Neural cell (in vitro differentiated cells): Measurements from ENCODE around the gene PRRT1. TPM values are rescaled to one million over a fixed set of nuclear protein-coding genes. Genes with fewer than 3 reads are reported as not detected.
A peak's percentile ranks its signal among the peaks of the same experiment; 100 is the strongest.

ENCODE experiments used
- H2AFZ ChIP-seq: fragments of 200-600, 300-800 bp; sonication (generic), shearing (Covaris generic); 2 replicates; pipeline ENCODE4 v1.6.0; 2014; ENCODE audit warnings: low read depth, mild to moderate bottlenecking, antibody characterized with exemption, low read length, moderate library complexity
- H3F3A ChIP-seq: fragments of 200-600 bp; shearing (Covaris generic); 2 replicates; pipeline ENCODE4 v1.6.1; 2016; ENCODE audit warnings: mild to moderate bottlenecking, moderate library complexity, mixed read lengths, antibody characterized with exemption, low read length; ENCODE audit not compliant: insufficient read depth, poor library complexity, severe bottlenecking
- H3K27ac ChIP-seq: fragments of 200-600, 300-800 bp; sonication (generic), shearing (Covaris generic); 2 replicates; pipeline ENCODE4 v1.5.1; 2014; ENCODE audit warnings: mild to moderate bottlenecking, low read length, moderate library complexity
- H3K27me3 ChIP-seq: fragments of 300-800, 200-600 bp; sonication (generic), shearing (Covaris generic); 2 replicates; pipeline ENCODE4 v1.6.0; 2014; ENCODE audit warnings: mild to moderate bottlenecking, low read depth, low read length, moderate library complexity; ENCODE audit not compliant: insufficient read depth
- H3K36me3 ChIP-seq: fragments of 300-800, 200-600 bp; sonication (generic), shearing (Covaris generic); 2 replicates; pipeline ENCODE4 v1.5.1; 2014; ENCODE audit warnings: mild to moderate bottlenecking, antibody characterized with exemption, low read length, moderate library complexity; ENCODE audit not compliant: insufficient read depth
- H3K4me2 ChIP-seq: fragments of 300-800, 200-600 bp; sonication (generic), shearing (Covaris generic); 2 replicates; pipeline ENCODE4 v1.6.0; 2014; ENCODE audit warnings: mild to moderate bottlenecking, low read length
- H3K4me3 ChIP-seq: fragments of 300-800, 200-600 bp; sonication (generic), shearing (Covaris generic); 2 replicates; pipeline ENCODE4 v1.5.1; 2014; ENCODE audit warnings: mild to moderate bottlenecking, low read length, moderate library complexity
- H3K79me2 ChIP-seq: fragments of 200-600 bp; shearing (Covaris generic); replicated peaks from 2 replicates; pipeline ENCODE4 v1.6.0; 2014; ENCODE audit warnings: mild to moderate bottlenecking, low read length, moderate library complexity; ENCODE audit not compliant: insufficient read depth
- H3K9ac ChIP-seq: fragments of 300-800, 200-600 bp; sonication (generic), shearing (Covaris generic); 2 replicates; pipeline ENCODE4 v1.6.1; 2016; ENCODE audit warnings: mild to moderate bottlenecking, low read length, mixed read lengths
- H3K9me2 ChIP-seq: fragments of 200-600 bp; shearing (Covaris generic); 2 replicates; pipeline ENCODE4 v1.6.1; 2016; ENCODE audit warnings: mild to moderate bottlenecking, low read length, mixed read lengths; ENCODE audit not compliant: insufficient read depth
- H3K9me3 ChIP-seq: fragments of 200-600, 300-800 bp; sonication (generic), shearing (Covaris generic); 2 replicates; pipeline ENCODE4 v1.6.1; 2016; ENCODE audit warnings: mild to moderate bottlenecking, mixed run types, low read length, moderate library complexity, mixed read lengths
- H4K20me1 ChIP-seq: fragments of 200-600 bp; shearing (Covaris generic); 2 replicates; pipeline ENCODE4 v1.6.1; 2016; ENCODE audit warnings: mild to moderate bottlenecking, mixed run types; ENCODE audit not compliant: insufficient read depth
- EP300 ChIP-seq: fragments of 450-650 bp; conservative IDR thresholded peaks from 2 replicates; pipeline ENCODE4 v1.6.1; 2014; ENCODE audit warnings: antibody characterized with exemption, mild to moderate bottlenecking, moderate library complexity; ENCODE audit not compliant: poor library complexity, severe bottlenecking
- EZH2 ChIP-seq: fragments of 200-600, 300-800 bp; shearing (Covaris generic), sonication (generic); IDR thresholded peaks from 2 replicates; pipeline ENCODE4 v1.6.1; 2014; ENCODE audit warnings: antibody characterized with exemption, low read length, borderline replicate concordance, mild to moderate bottlenecking; ENCODE audit not compliant: insufficient read depth, poor library complexity, severe bottlenecking
- MXI1 ChIP-seq: fragments of 450-650 bp; conservative IDR thresholded peaks from 2 replicates; pipeline ENCODE4 v1.6.1; 2014; ENCODE audit warnings: antibody characterized with exemption, mild to moderate bottlenecking; ENCODE audit not compliant: poor library complexity, severe bottlenecking
- POLR2AphosphoS5 ChIP-seq: IDR thresholded peaks from 2 replicates; pipeline ENCODE4 v1.6.1; 2012
- RAD21 ChIP-seq: fragments of 450-650 bp; conservative IDR thresholded peaks from 2 replicates; pipeline ENCODE4 v1.6.1; 2014; ENCODE audit warnings: antibody characterized with exemption, mild to moderate bottlenecking, moderate library complexity
- SMC3 ChIP-seq: fragments of 450-650 bp; conservative IDR thresholded peaks from 2 replicates; pipeline ENCODE4 v1.6.1; 2014; ENCODE audit warnings: antibody characterized with exemption, mild to moderate bottlenecking, moderate library complexity; ENCODE audit not compliant: poor library complexity
- TAF1 ChIP-seq: IDR thresholded peaks from 2 replicates; pipeline ENCODE4 v1.6.1; 2012; ENCODE audit warnings: low read depth
- polyA plus RNA-seq: library from polyadenylated mRNA; depleted of rRNA; stranded (reverse); fragments of >200 nt; gene quantifications from 2 replicates; pipeline ENCODE4 v1.2.3, GENCODE V29; 2014
- TF ChIP-seq, protein P1 (sequence below): fragments of 450-650 bp; IDR thresholded peaks from 2 replicates; pipeline ENCODE4 v1.5.1; 2014; ENCODE audit warnings: antibody characterized with exemption, mild to moderate bottlenecking, moderate library complexity; ENCODE audit not compliant: poor library complexity, severe bottlenecking
- TF ChIP-seq, protein P2 (sequence below): IDR thresholded peaks from 2 replicates; pipeline ENCODE4 v1.6.1; 2012; ENCODE audit warnings: borderline replicate concordance

The PRRT1 gene
- polyA plus RNA-seq, 1 donor from 2014 or later, result 0.22 TPM

DNA sequence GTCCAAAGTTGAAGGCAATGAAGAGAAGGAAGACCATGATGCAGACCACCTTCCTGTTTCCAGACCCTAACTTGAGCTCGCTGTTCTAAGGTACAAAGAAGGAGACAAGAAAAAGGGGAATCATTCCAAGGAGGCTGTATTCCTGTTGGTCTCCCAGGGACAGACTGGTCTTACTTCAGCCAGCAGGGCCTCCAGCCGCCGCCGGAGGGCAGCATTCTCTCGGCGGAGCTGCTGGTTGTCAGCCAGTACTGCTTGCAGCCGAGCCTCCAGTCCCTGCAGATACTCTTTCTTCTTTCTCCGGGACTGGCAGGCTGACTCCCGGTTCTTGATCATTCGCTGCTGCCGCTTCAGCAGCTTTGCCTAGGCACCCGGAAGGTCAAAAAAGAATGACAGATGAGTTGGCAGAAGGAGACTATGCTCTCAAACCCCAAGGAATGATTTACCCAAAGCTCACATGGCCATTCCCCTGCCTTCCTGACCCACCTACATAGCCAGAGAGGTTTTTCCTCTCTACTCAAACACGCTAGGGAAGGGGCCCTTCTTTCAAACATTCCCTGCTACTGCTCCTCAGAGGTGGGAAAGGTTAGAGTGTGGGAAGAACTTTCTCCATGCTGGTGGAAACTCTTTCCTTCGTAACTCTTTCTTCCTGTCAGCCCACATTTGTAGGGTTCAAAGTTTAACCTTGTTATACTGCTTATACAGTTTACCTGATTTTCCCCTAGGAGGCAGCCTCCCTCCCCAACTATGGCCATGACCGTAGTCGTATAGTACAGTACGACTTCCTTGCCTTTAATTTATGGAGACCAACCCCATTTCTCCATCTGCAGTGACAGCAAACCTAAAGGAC, 32.7 kb downstream of the PRRT1 start:
- Histone ChIP-seq H4K20me1 (no peaks in the 10 kb centered on the region), H3K4me2 (no peak overlapping the region), H2AFZ (no peak overlapping the region), H3K9me3 (no peaks in the 10 kb centered on the region), H3K27ac (no peak overlapping the region), H3K79me2 (no peaks in the 10 kb centered on the region), H3F3A (no peaks in the 10 kb centered on the region), H3K27me3 (no peaks in the 10 kb centered on the region), H3K9me2 (no peaks in the 10 kb centered on the region), H3K36me3 (no peaks in the 10 kb centered on the region), H3K9ac (no peak overlapping the region), H3K4me3 (no peak overlapping the region)
- TF ChIP-seq RAD21 (peak; percentile 90), TAF1 (no peak), POLR2AphosphoS5 (no peak), EZH2 (no peak), EP300 (no peak), SMC3 (peak; percentile 90)
- TF ChIP-seq, protein P1, sequence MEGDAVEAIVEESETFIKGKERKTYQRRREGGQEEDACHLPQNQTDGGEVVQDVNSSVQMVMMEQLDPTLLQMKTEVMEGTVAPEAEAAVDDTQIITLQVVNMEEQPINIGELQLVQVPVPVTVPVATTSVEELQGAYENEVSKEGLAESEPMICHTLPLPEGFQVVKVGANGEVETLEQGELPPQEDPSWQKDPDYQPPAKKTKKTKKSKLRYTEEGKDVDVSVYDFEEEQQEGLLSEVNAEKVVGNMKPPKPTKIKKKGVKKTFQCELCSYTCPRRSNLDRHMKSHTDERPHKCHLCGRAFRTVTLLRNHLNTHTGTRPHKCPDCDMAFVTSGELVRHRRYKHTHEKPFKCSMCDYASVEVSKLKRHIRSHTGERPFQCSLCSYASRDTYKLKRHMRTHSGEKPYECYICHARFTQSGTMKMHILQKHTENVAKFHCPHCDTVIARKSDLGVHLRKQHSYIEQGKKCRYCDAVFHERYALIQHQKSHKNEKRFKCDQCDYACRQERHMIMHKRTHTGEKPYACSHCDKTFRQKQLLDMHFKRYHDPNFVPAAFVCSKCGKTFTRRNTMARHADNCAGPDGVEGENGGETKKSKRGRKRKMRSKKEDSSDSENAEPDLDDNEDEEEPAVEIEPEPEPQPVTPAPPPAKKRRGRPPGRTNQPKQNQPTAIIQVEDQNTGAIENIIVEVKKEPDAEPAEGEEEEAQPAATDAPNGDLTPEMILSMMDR, result peak; percentile 91

DNA sequence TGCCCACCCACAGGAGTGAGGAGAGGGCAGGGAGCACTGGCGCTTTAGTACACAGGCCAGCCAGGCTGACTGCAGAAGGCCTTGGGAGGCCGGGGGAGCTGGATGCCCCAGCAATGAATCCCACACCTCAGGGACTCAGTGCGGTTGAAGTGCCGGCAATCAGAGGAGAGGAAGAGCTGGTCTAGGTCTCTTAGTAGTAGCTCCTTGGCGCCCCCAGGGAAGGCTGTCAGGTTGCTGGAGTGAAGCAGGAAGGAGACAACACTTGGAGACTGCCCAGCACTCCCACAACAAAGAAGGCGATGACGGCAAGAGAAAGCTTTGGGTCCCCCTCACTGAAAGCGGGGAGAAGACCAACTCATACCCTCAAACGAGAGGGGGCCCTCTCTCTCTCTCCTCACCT, 34.3 kb downstream of the PRRT1 start:
- no peaks in the 10 kb centered on the region for H3K79me2 ChIP-seq
- no peak overlapping the region for H3K4me2 ChIP-seq
- no peaks in the 10 kb centered on the region for H3K36me3 ChIP-seq
- H3K9me3 ChIP-seq, result no peaks in the 10 kb centered on the region
- H3F3A ChIP-seq, result no peaks in the 10 kb centered on the region
- no peaks in the 10 kb centered on the region for H3K9me2 ChIP-seq
- no peak overlapping the region for H2AFZ ChIP-seq
- no peak overlapping the region for H3K4me3 ChIP-seq
- TF ChIP-seq EP300 (no peak), TAF1 (no peak), MXI1 (no peak), POLR2AphosphoS5 (no peak), SMC3 (no peak), EZH2 (no peak), RAD21 (no peak)
- TF ChIP-seq, protein P2, sequence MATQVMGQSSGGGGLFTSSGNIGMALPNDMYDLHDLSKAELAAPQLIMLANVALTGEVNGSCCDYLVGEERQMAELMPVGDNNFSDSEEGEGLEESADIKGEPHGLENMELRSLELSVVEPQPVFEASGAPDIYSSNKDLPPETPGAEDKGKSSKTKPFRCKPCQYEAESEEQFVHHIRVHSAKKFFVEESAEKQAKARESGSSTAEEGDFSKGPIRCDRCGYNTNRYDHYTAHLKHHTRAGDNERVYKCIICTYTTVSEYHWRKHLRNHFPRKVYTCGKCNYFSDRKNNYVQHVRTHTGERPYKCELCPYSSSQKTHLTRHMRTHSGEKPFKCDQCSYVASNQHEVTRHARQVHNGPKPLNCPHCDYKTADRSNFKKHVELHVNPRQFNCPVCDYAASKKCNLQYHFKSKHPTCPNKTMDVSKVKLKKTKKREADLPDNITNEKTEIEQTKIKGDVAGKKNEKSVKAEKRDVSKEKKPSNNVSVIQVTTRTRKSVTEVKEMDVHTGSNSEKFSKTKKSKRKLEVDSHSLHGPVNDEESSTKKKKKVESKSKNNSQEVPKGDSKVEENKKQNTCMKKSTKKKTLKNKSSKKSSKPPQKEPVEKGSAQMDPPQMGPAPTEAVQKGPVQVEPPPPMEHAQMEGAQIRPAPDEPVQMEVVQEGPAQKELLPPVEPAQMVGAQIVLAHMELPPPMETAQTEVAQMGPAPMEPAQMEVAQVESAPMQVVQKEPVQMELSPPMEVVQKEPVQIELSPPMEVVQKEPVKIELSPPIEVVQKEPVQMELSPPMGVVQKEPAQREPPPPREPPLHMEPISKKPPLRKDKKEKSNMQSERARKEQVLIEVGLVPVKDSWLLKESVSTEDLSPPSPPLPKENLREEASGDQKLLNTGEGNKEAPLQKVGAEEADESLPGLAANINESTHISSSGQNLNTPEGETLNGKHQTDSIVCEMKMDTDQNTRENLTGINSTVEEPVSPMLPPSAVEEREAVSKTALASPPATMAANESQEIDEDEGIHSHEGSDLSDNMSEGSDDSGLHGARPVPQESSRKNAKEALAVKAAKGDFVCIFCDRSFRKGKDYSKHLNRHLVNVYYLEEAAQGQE, result no peak
- TF ChIP-seq, protein P1, result no peak
- no peaks in the 10 kb centered on the region for H4K20me1 ChIP-seq
- no peak overlapping the region for H3K9ac ChIP-seq
- H3K27me3 ChIP-seq, result no peaks in the 10 kb centered on the region
- no peak overlapping the region for H3K27ac ChIP-seq
